GM23338 (cell line): Measurements from ENCODE around the gene DGKE. TPM values are rescaled to one million over a fixed set of nuclear protein-coding genes. Genes with fewer than 3 reads are reported as not detected.
A peak's percentile ranks its signal among the peaks of the same experiment; 100 is the strongest.

Experiments
- ATAC-seq: fragments of 200-7000 bp; cut with Tn5 transposase; 3 replicates; pipeline ENCODE4 v1.9.1; 2020
- DNase-seq: peaks from one replicate; pipeline ENCODE4 v3.0.0-alpha.2; 2015; ENCODE audit warnings: low spot score
- H2AFZ ChIP-seq: fragments of 200-600 bp; sonication (generic); 2 replicates; pipeline ENCODE4 v1.8.0; 2016; ENCODE audit warnings: antibody characterized with exemption, mild to moderate bottlenecking, moderate library complexity
- H3F3A ChIP-seq: fragments of 200-600 bp; sonication (generic); replicated peaks from 2 replicates; pipeline ENCODE4 v1.8.0; 2017; ENCODE audit warnings: antibody characterized with exemption, mixed run types, low read depth
- H3K27ac ChIP-seq: fragments of 200-600 bp; sonication (generic); 2 replicates; pipeline ENCODE4 v1.6.1; 2016; ENCODE audit warnings: low read depth
- H3K27me3 ChIP-seq: fragments of 200-600 bp; sonication (generic); 2 replicates; pipeline ENCODE4 v1.8.0; 2016; ENCODE audit warnings: mild to moderate bottlenecking, mixed run types, moderate library complexity; ENCODE audit not compliant: insufficient read depth
- H3K36me3 ChIP-seq: fragments of 200-600 bp; sonication (generic); 2 replicates; pipeline ENCODE4 v1.8.0; 2016; ENCODE audit warnings: mild to moderate bottlenecking; ENCODE audit not compliant: insufficient read depth
- H3K4me1 ChIP-seq: fragments of 200-600 bp; sonication (generic); 2 replicates; pipeline ENCODE4 v1.8.0; 2016; ENCODE audit warnings: mild to moderate bottlenecking, moderate library complexity; ENCODE audit not compliant: insufficient read depth
- H3K4me2 ChIP-seq: fragments of 200-600 bp; sonication (generic); 2 replicates; pipeline ENCODE4 v1.7.1; 2017; ENCODE audit warnings: mixed run types
- H3K4me3 ChIP-seq: fragments of 200-600 bp; sonication (generic); 2 replicates; pipeline ENCODE4 v1.6.1; 2016; ENCODE audit warnings: mixed run types
- H3K79me2 ChIP-seq: fragments of 200-600 bp; sonication (generic); replicated peaks from 2 replicates; pipeline ENCODE4 v1.8.0; 2017; ENCODE audit warnings: mild to moderate bottlenecking; ENCODE audit not compliant: insufficient read depth
- H3K9me2 ChIP-seq: fragments of 200-600 bp; sonication (generic); 2 replicates; pipeline ENCODE4 v1.8.0; 2017; ENCODE audit not compliant: insufficient read depth
- H4K20me1 ChIP-seq: fragments of 200-600 bp; sonication (generic); replicated peaks from 2 replicates; pipeline ENCODE4 v1.8.0; 2017; ENCODE audit warnings: mild to moderate bottlenecking; ENCODE audit not compliant: insufficient read depth
- H3K27ac Mint-ChIP-seq: 2 replicates; pipeline ENCODE4 v1.8.0; 2020; ENCODE audit warnings: inconsistent platforms, mild to moderate bottlenecking, moderate library complexity, mixed read lengths
- H3K27me3 Mint-ChIP-seq: 3 replicates; pipeline ENCODE4 v1.8.0; 2022; ENCODE audit warnings: low read depth, mild to moderate bottlenecking, moderate library complexity, mixed read lengths, inconsistent platforms; ENCODE audit not compliant: insufficient read depth, poor library complexity
- H3K36me3 Mint-ChIP-seq: 3 replicates; pipeline ENCODE4 v1.8.0; 2021; ENCODE audit warnings: low read depth, mild to moderate bottlenecking, inconsistent platforms, moderate library complexity, mixed read lengths
- H3K4me1 Mint-ChIP-seq: 3 replicates; pipeline ENCODE4 v1.8.0; 2020; ENCODE audit warnings: mild to moderate bottlenecking, inconsistent platforms, mixed read lengths
- H3K4me3 Mint-ChIP-seq: 3 replicates; pipeline ENCODE4 v1.8.0; 2021; ENCODE audit warnings: moderate library complexity, mild to moderate bottlenecking, inconsistent platforms, mixed read lengths
- H3K9me3 Mint-ChIP-seq: 3 replicates; pipeline ENCODE4 v1.8.0; 2020; ENCODE audit warnings: moderate library complexity, mild to moderate bottlenecking, inconsistent platforms, mixed read lengths
- CREB1 ChIP-seq: fragments of 250-450 bp; sonication (Bioruptor Pico); IDR thresholded peaks from 2 replicates; pipeline ENCODE4 v1.5.0; 2020; ENCODE audit warnings: low read depth, mild to moderate bottlenecking, moderate library complexity
- CTCF ChIP-seq, 2 experiments: fragments of 200-600 bp in 1 of 2; sonication (generic) in 1 of 2; conservative IDR thresholded peaks; 2 replicates each; pipeline versions ENCODE4 v1.5.1 to v1.6.1; 2016 to 2017; ENCODE audit warnings: antibody characterized with exemption in 2 of 2, low read depth in 2 of 2, mild to moderate bottlenecking in 2 of 2, moderate library complexity in 1 of 2
- ETS1 ChIP-seq: IDR thresholded peaks from 2 replicates; pipeline ENCODE4 v1.6.1; 2016; ENCODE audit warnings: antibody characterized with exemption
- EZH2 ChIP-seq: fragments of 200-600 bp; sonication (generic); IDR thresholded peaks from one replicate; pipeline ENCODE4 v1.8.0; 2017; ENCODE audit warnings: antibody characterized with exemption, mild to moderate bottlenecking, low read depth; ENCODE audit not compliant: unreplicated experiment
- EZH2phosphoT487 ChIP-seq: fragments of 200-600 bp; sonication (generic); IDR thresholded peaks from one replicate; pipeline ENCODE4 v1.8.1; 2018; ENCODE audit warnings: antibody characterized with exemption; ENCODE audit not compliant: unreplicated experiment
- JUNB ChIP-seq: IDR thresholded peaks from one replicate; pipeline ENCODE4 v1.6.1; 2016; ENCODE audit warnings: antibody characterized with exemption; ENCODE audit not compliant: unreplicated experiment
- NANOG ChIP-seq: IDR thresholded peaks from 2 replicates; pipeline ENCODE4 v1.6.1; 2016; ENCODE audit warnings: antibody characterized with exemption, borderline replicate concordance
- POLR2AphosphoS5 ChIP-seq: IDR thresholded peaks from 2 replicates; pipeline ENCODE4 v1.6.1; 2016; ENCODE audit warnings: antibody characterized with exemption, low read depth
- REST ChIP-seq: IDR thresholded peaks from one replicate; pipeline ENCODE4 v1.6.1; 2018; ENCODE audit warnings: antibody characterized with exemption; ENCODE audit not compliant: unreplicated experiment
- STAT1 ChIP-seq: IDR thresholded peaks from one replicate; pipeline ENCODE4 v1.6.1; 2016; ENCODE audit warnings: antibody characterized with exemption; ENCODE audit not compliant: unreplicated experiment
- ZNF114 ChIP-seq: fragments of 250-450 bp; sonication (Bioruptor Pico); IDR thresholded peaks from 2 replicates; pipeline ENCODE4 v1.5.0; 2020; ENCODE audit warnings: mild to moderate bottlenecking, moderate library complexity
- ZNF331 ChIP-seq: fragments of 250-450 bp; sonication (Bioruptor Pico); IDR thresholded peaks from 2 replicates; pipeline ENCODE4 v1.5.0; 2020; ENCODE audit warnings: low read depth, mild to moderate bottlenecking, moderate library complexity
- ZNF462 ChIP-seq: fragments of 250-450 bp; sonication (Bioruptor Pico); IDR thresholded peaks from 2 replicates; pipeline ENCODE4 v1.5.0; 2020; ENCODE audit warnings: mild to moderate bottlenecking, moderate library complexity
- polyA plus RNA-seq: library from polyadenylated mRNA; unstranded; fragments of >200 nt; fragmentation: Nextera tagmentation; extraction: Ambion mirVana; gene quantifications from 2 replicates; pipeline ENCODE4 v1.2.1, GENCODE V29; 2016
- total RNA-seq: library from RNA; depleted of rRNA; stranded (reverse); fragments of >200 nt; shearing (Covaris generic); gene quantifications from 2 replicates; pipeline ENCODE4 v1.2.3, GENCODE V29; 2014

Gene DGKE
- total and polyA plus RNA-seq, 2 experiments from 2014 or later, result 3.9 to 10.1 TPM

GRCh38 chr17:56812901-56813388 is 21.0 kb upstream of the DGKE start:
- TF ChIP-seq ETS1, result no peak
- no peak for TF ChIP-seq EZH2
- TF ChIP-seq STAT1, result no peak
- no peak for TF ChIP-seq JUNB
- no peak for TF ChIP-seq POLR2AphosphoS5
- no peak for TF ChIP-seq ZNF331 (CRISPR knock-in tag)
- no peak for TF ChIP-seq ZNF462
- TF ChIP-seq CTCF (conservative IDR thresholded peaks at IDR 0.05; ENCODE audit: low read depth in 2 of 2), result no peak
- TF ChIP-seq EZH2phosphoT487, result no peak
- no peak for TF ChIP-seq CREB1
- TF ChIP-seq NANOG, result no peak
- TF ChIP-seq ZNF114 (CRISPR knock-in tag), result no peak
- TF ChIP-seq REST, result no peak
- Histone ChIP-seq H3K27ac (no peak overlapping the region), H3K27me3 (no peaks in the 10 kb centered on the region), H3K4me1 (no peaks in the 10 kb centered on the region), H3K4me2 (no peak overlapping the region), H3F3A (no peaks in the 10 kb centered on the region), H3K4me3 (no peak overlapping the region), H3K36me3 (no peaks in the 10 kb centered on the region), H3K79me2 (no peaks in the 10 kb centered on the region), H3K9me2 (no peaks in the 10 kb centered on the region), H4K20me1 (no peaks in the 10 kb centered on the region), H2AFZ (no peak overlapping the region)
- ATAC-seq, result peak; percentile 79
- peak; percentile 27 for DNase-seq
- Mint-ChIP-seq H3K27ac (no peak overlapping the region), H3K27me3 (peaks cover 6% of the 10 kb centered on the region), H3K9me3 (no peaks in the 10 kb centered on the region), H3K4me3 (no peak overlapping the region), H3K4me1 (peaks cover 9% of the 10 kb centered on the region), H3K36me3 (no peaks in the 10 kb centered on the region)
